BJ (cell line): Measurements from ENCODE around the gene PXN. TPM values are rescaled to one million over a fixed set of nuclear protein-coding genes. Genes with fewer than 3 reads are reported as not detected.

Source experiments
- CTCF ChIA-PET: fragments of 350-600 bp; formaldehyde crosslinking; extraction: SDS; loops from one replicate; lab custom pipeline; 2021; ENCODE audit warnings: antibody characterized with exemption, inconsistent platforms; lab: Yijun Ruan, JAX
- POLR2A ChIA-PET: fragments of 300-600 bp; sonication (Branson Sonifier 250); formaldehyde crosslinking; extraction: SDS; loops from one replicate; lab custom pipeline; 2021; ENCODE audit warnings: antibody characterized with exemption; lab: Charles Lee
- DNase-seq: peaks from one replicate; pipeline ENCODE4 v3.0.0-alpha.2; 2011; ENCODE audit warnings: low read depth
- H3K27me3 ChIP-seq: 2 replicates; pipeline ENCODE4 v1.6.0; 2011; ENCODE audit warnings: low read length; ENCODE audit not compliant: control insufficient read depth, insufficient read depth
- H3K36me3 ChIP-seq: 2 replicates; pipeline ENCODE4 v1.5.1; 2011; ENCODE audit warnings: low read length; ENCODE audit not compliant: control insufficient read depth, insufficient read depth
- H3K4me3 ChIP-seq: 2 replicates; pipeline ENCODE4 v1.5.1; 2011; ENCODE audit warnings: low read depth, mild to moderate bottlenecking, control low read depth, low read length
- CTCF ChIP-seq: IDR thresholded peaks from 2 replicates; pipeline ENCODE4 v1.5.1; 2011; ENCODE audit warnings: low read depth, mild to moderate bottlenecking, control low read depth, inconsistent platforms, low read length, moderate library complexity; ENCODE audit not compliant: insufficient read depth
- polyA plus RNA-seq: library from polyadenylated mRNA; depleted of rRNA; stranded (reverse); fragments of >200 nt; gene quantifications from 2 replicates; pipeline ENCODE4 v1.2.3, GENCODE V29; 2011

Gene PXN
- polyA plus RNA-seq, 1 experiment, result 41.8 TPM

GRCh38 chr12:120206228-120206627, 59.3 kb downstream of the PXN start:
- POLR2A ChIA-PET, result no interaction called here
- H3K4me3 ChIP-seq, result no peak overlapping the region
- no peak for DNase-seq
- TF ChIP-seq CTCF, result no peak
- CTCF ChIA-PET, result interaction anchor here (1.1 to 8.9 kb wide), 2 partner anchors 22 to 60 kb away, joined by 3 to 77 read pairs; no protein-coding TSS in a partner anchor
- H3K27me3 ChIP-seq, result no peaks in the 10 kb centered on the region
- H3K36me3 ChIP-seq, result peaks cover 9% of the 10 kb centered on the region

GRCh38 chr12:120204171-120204570, 61.4 kb downstream of the PXN start:
- Histone ChIP-seq H3K36me3 (peaks cover under 1% of the 10 kb centered on the region; the same call in 1 of the 2 replicates), H3K27me3 (no peaks in the 10 kb centered on the region), H3K4me3 (no peak overlapping the region)
- DNase-seq, result no peak
- POLR2A ChIA-PET, result no interaction called here
- CTCF ChIA-PET, result interaction anchor here (8.9 kb wide), 1 partner anchor 24 kb away, joined by 77 read pairs; no protein-coding TSS in a partner anchor
- no peak for TF ChIP-seq CTCF

- DNase-seq, result no peak
- POLR2A ChIA-PET, result interaction anchor here (0.7 to 2.4 kb wide), 7 partner anchors 38 to 275 kb away, joined by 3 to 29 read pairs (median 14); partner anchors contain the start of genes PXN, RNU4-1 and RNU4-2
- peaks cover 14% of the 10 kb centered on the region for H3K36me3 ChIP-seq
- H3K4me3 ChIP-seq, result peak overlapping the region; percentile 78
- no peaks in the 10 kb centered on the region for H3K27me3 ChIP-seq
- TF ChIP-seq CTCF, result no peak
- CTCF ChIA-PET, result interaction anchor here (0.6 to 8.9 kb wide), 9 partner anchors 10 to 82 kb away, joined by 3 to 77 read pairs (median 6); partner anchors contain the start of gene PXN
These were observed 65.1 kb downstream of the PXN start for GRCh38 chr12:120200364-120200800.

GRCh38 chr12:120199595-120200306, 65.8 kb downstream of the PXN start:
- TF ChIP-seq CTCF, result no peak
- peaks cover 14% of the 10 kb centered on the region for H3K36me3 ChIP-seq
- ChIA-PET CTCF (interaction anchor here (1.1 to 8.9 kb wide), 5 partner anchors 11 to 81 kb away, joined by 3 to 77 read pairs (median 4); partner anchors contain the start of gene PXN), POLR2A (interaction anchor here (0.7 to 2.4 kb wide), 4 partner anchors 38 to 93 kb away, joined by 3 to 29 read pairs (median 15); partner anchors contain the start of genes RNU4-1 and RNU4-2)
- DNase-seq, result peak; percentile 27
- H3K4me3 ChIP-seq, result peak overlapping the region; percentile 78
- H3K27me3 ChIP-seq, result no peaks in the 10 kb centered on the region

- CTCF ChIA-PET, result interaction anchor here (1.1 to 8.9 kb wide), 3 partner anchors 29 to 81 kb away, joined by 3 to 77 read pairs (median 4); partner anchors contain the start of gene PXN
- no peaks in the 10 kb centered on the region for H3K27me3 ChIP-seq
- no peak for TF ChIP-seq CTCF
- DNase-seq, result no peak
- peak overlapping the region; percentile 78 for H3K4me3 ChIP-seq
- POLR2A ChIA-PET, result no interaction called here
- peaks cover 14% of the 10 kb centered on the region for H3K36me3 ChIP-seq
These were observed 66.5 kb downstream of the PXN start for GRCh38 chr12:120199025-120199424.
